K562 (cell line): Measurements from ENCODE around the gene GPRC5B. TPM values are rescaled to one million over a fixed set of nuclear protein-coding genes. Genes with fewer than 3 reads are reported as not detected.

ENCODE experiments used
- ATF3 ChIP-seq, 2 experiments: fragments of 450-650 bp in 1 of 2; sonication (generic) in 1 of 2; formaldehyde crosslinking in 1 of 2; IDR thresholded peaks in 1 of 2; conservative IDR thresholded peaks in 1 of 2; 2 replicates each; pipeline versions ENCODE4 v1.6.1 to v1.8.1; 2016 to 2023; ENCODE audit warnings: mild to moderate bottlenecking in 2 of 2, moderate library complexity in 2 of 2, inconsistent platforms in 1 of 2, missing genetic modification reagents in 1 of 2
- CBFA2T3 ChIP-seq: fragments of 450-650 bp; IDR thresholded peaks from 2 replicates; pipeline ENCODE4 v1.6.1; 2017
- EP400 ChIP-seq: fragments of 450-650 bp; IDR thresholded peaks from 2 replicates; pipeline ENCODE4 v1.6.1; 2017; ENCODE audit warnings: antibody characterized with exemption, mild to moderate bottlenecking, moderate library complexity
- FOSL1 ChIP-seq: fragments of 200-800 bp; sonication (Bioruptor generic); conservative IDR thresholded peaks from 2 replicates; pipeline ENCODE4 v1.6.1; 2016; ENCODE audit warnings: missing genetic modification characterization, missing compliant biosample characterization
- HES1 ChIP-seq: fragments of 450-650 bp; IDR thresholded peaks from 2 replicates; pipeline ENCODE4 v1.6.1; 2016; ENCODE audit warnings: low read depth, mild to moderate bottlenecking, moderate library complexity
- MLX ChIP-seq, 2 experiments: fragments of 450-650 bp in 1 of 2; sonication (generic) in 1 of 2; formaldehyde crosslinking; conservative IDR thresholded peaks; 2 replicates each; pipeline versions ENCODE4 v1.4.0 to v1.8.1; 2020 to 2022; ENCODE audit warnings: mild to moderate bottlenecking in 1 of 2, missing genetic modification reagents in 1 of 2
- NCOA1 ChIP-seq: fragments of 450-650 bp; IDR thresholded peaks from 2 replicates; pipeline ENCODE4 v1.6.1; 2016; ENCODE audit warnings: low read depth
- NFIX ChIP-seq: fragments of 250-450 bp; sonication (Bioruptor Pico); IDR thresholded peaks from 2 replicates; pipeline ENCODE4 v1.4.0; 2020; ENCODE audit warnings: low read depth, mild to moderate bottlenecking, moderate library complexity
- NR2F6 ChIP-seq: fragments of 450-650 bp; formaldehyde crosslinking; IDR thresholded peaks from 2 replicates; pipeline ENCODE4 v1.4.0; 2020; ENCODE audit warnings: mild to moderate bottlenecking
- POU5F1 ChIP-seq: fragments of 150-350 bp; IDR thresholded peaks from 2 replicates; pipeline ENCODE4 v1.6.1; 2014; ENCODE audit warnings: borderline replicate concordance, low read length, low read depth, mild to moderate bottlenecking; ENCODE audit not compliant: partially characterized antibody
- RB1 ChIP-seq: fragments of 450-650 bp; IDR thresholded peaks from 2 replicates; pipeline ENCODE4 v1.6.1; 2017; ENCODE audit warnings: low read depth, mild to moderate bottlenecking
- REST ChIP-seq, 2 experiments: fragments of 450-650 bp; formaldehyde crosslinking in 1 of 2; IDR thresholded peaks; 2 replicates each; pipeline versions ENCODE4 v1.4.0 to v1.6.1; 2014 to 2020; ENCODE audit warnings: mild to moderate bottlenecking in 2 of 2, borderline replicate concordance in 1 of 2, low read depth in 1 of 2
- RUNX1 ChIP-seq: sonication (generic); IDR thresholded peaks from 2 replicates; pipeline ENCODE4 v1.6.1; 2016; ENCODE audit warnings: antibody characterized with exemption, low read depth
- SIRT6 ChIP-seq: IDR thresholded peaks from one replicate; pipeline ENCODE4 v1.6.1; 2012; ENCODE audit warnings: low read depth, mild to moderate bottlenecking, control low read depth, inconsistent platforms, low read length, moderate library complexity
- XRCC3 ChIP-seq: fragments of 450-650 bp; IDR thresholded peaks from 2 replicates; pipeline ENCODE4 v1.6.1; 2017; ENCODE audit warnings: mild to moderate bottlenecking, moderate library complexity
- ZNF449 ChIP-seq: fragments of 250-450 bp; sonication (Bioruptor Pico); IDR thresholded peaks from 2 replicates; pipeline ENCODE4 v1.8.0; 2022; ENCODE audit warnings: moderate library complexity, mild to moderate bottlenecking, inconsistent platforms
- ZNF785 ChIP-seq: fragments of 250-450 bp; sonication (Bioruptor Pico); IDR thresholded peaks from 2 replicates; pipeline ENCODE4 v1.4.0; 2020; ENCODE audit warnings: mild to moderate bottlenecking
- polyA plus RNA-seq, 8 experiments: library from polyadenylated mRNA; depleted of rRNA in 4 of 8; stranded (reverse) in 5 of 8; unstranded in 3 of 8; fragments of >200 nt; fragmentation: Nextera tagmentation in 2 of 8; fragmentation: Illumina TruSeq in 1 of 8; extraction: Ambion mirVana in 2 of 8; extraction: Trizol in 1 of 8; gene quantifications; 2 replicates each; pipeline versions ENCODE4 v1.2.1 to v1.2.3, GENCODE V29; 2011 to 2014; ENCODE audit warnings: inconsistent platforms in 1 of 8, missing spikeins in 1 of 8
- total RNA-seq, 7 experiments: library from RNA; depleted of rRNA in 6 of 7; stranded (reverse); fragments of >200 nt in 6 of 7; fragmentation: Illumina TruSeq in 2 of 7; extraction: Trizol in 2 of 7; gene quantifications; 2 replicates each; pipeline versions ENCODE4 v1.2.1 to v1.2.3, GENCODE V29; 2011 to 2021; ENCODE audit warnings: low replicate concordance in 1 of 7

Gene GPRC5B
- total and polyA plus RNA-seq, 9 of the 15 experiments (the other 6 are each of a cell fraction or from before 2014, with no cell fraction given), result 0.65 to 5.5 (median 1.3) TPM

- TF ChIP-seq REST (IDR thresholded peaks at IDR 0.05; ENCODE audit: borderline replicate concordance) (no peak), REST (CRISPR knock-in tag; IDR thresholded peaks at IDR 0.05; ENCODE audit: low read depth) (no peak), CBFA2T3 (peak; percentile 54), ZNF785 (no peak), SIRT6 (no peak), RB1 (no peak), RUNX1 (no peak), NR2F6 (CRISPR knock-in tag) (no peak), NFIX (CRISPR knock-in tag) (no peak), HES1 (no peak), EP400 (no peak), NCOA1 (no peak), ATF3 (IDR thresholded peaks at IDR 0.05) (no peak), ATF3 (CRISPR knock-in tag; conservative IDR thresholded peaks at IDR 0.05) (no peak), POU5F1 (no peak), MLX (CRISPR knock-in tag; conservative IDR thresholded peaks at IDR 0.05) (no peak), XRCC3 (no peak), FOSL1 (tag) (0 out of 2 replicates have a peak, but pooled peaks have one; percentile 26), ZNF449 (CRISPR knock-in tag) (no peak)
Observed at GRCh38 chr16:19817875-19818274, 66.8 kb downstream of the GPRC5B start (continued).
